GM12878 (cell line): ENCODE results near the gene CTAGE9. TPM values are rescaled to one million over a fixed set of nuclear protein-coding genes. Genes with fewer than 3 reads are reported as not detected.

Experiments used
- ATAC-seq: fragments of 200-7000 bp; cut with Tn5 transposase; 3 replicates; pipeline ENCODE4 v1.9.1; 2020; ENCODE audit warnings: mild to moderate bottlenecking, moderate library complexity
- BruUV-seq: library from RNA; stranded (reverse); fragments of 400-500 nt; replicated peaks from 2 replicates; lab custom pipeline; 2021; lab: Mats Ljungman, UMichigan
- CTCF ChIA-PET: fragments of 300-600 bp; sonication (Branson Sonifier 250); formaldehyde crosslinking; extraction: SDS; loops from one replicate; lab custom pipeline; 2021; ENCODE audit warnings: inconsistent platforms; lab: Yijun Ruan, JAX
- POLR2A ChIA-PET: fragments of 350-600 bp; formaldehyde crosslinking; extraction: SDS; loops from one replicate; lab custom pipeline; 2021; ENCODE audit warnings: inconsistent platforms; lab: Charles Lee
- RAD21 ChIA-PET: fragments of 300-600 bp; sonication (Branson Sonifier 250); formaldehyde crosslinking; loops from one replicate; lab custom pipeline; 2023; ENCODE audit warnings: antibody characterized with exemption; ENCODE audit not compliant: unreplicated experiment; lab: Charles Lee
- SMC1A ChIA-PET: fragments of 300-600 bp; sonication (Branson Sonifier 250); formaldehyde crosslinking; loops from one replicate; lab custom pipeline; 2023; ENCODE audit not compliant: unreplicated experiment, uncharacterized antibody; lab: Charles Lee
- DNase-seq: peaks from one replicate; pipeline ENCODE4 v3.0.0-alpha.2; 2011; ENCODE audit warnings: low read depth, low spot score
- FAIRE-seq: peaks from 3 replicates; lab custom pipeline; 2011; peaks lifted over from hg19 to GRCh38; lab: Jason Lieb, UNC
- H2AFZ ChIP-seq: 2 replicates; pipeline ENCODE4 v1.6.0; 2011; ENCODE audit warnings: low read depth, low read length, control low read depth; ENCODE audit not compliant: control insufficient read depth
- H3K27ac ChIP-seq: 2 replicates; pipeline ENCODE4 v1.5.1; 2011; ENCODE audit warnings: control low read depth; ENCODE audit not compliant: control insufficient read depth, insufficient read depth
- H3K27me3 ChIP-seq, 2 experiments: replicated peaks in 1 of 2; 2 replicates each; pipeline versions ENCODE4 v1.6.0 to v1.6.1; 2011; ENCODE audit warnings: low read length in 1 of 2; ENCODE audit not compliant: control insufficient read depth in 2 of 2, insufficient read depth in 2 of 2
- H3K36me3 ChIP-seq, 2 experiments: 2 replicates each; pipeline ENCODE4 v1.5.1; 2011; ENCODE audit warnings: low read length in 1 of 2; ENCODE audit not compliant: control insufficient read depth in 2 of 2, insufficient read depth in 2 of 2
- H3K4me1 ChIP-seq: 2 replicates; pipeline ENCODE4 v1.6.1; 2011; ENCODE audit warnings: mild to moderate bottlenecking, low read length, moderate library complexity, mixed read lengths; ENCODE audit not compliant: control insufficient read depth, insufficient read depth
- H3K4me2 ChIP-seq: 2 replicates; pipeline ENCODE4 v1.6.0; 2011; ENCODE audit warnings: control low read depth; ENCODE audit not compliant: control insufficient read depth, insufficient read depth
- H3K4me3 ChIP-seq: fragments of 200-600 bp; sonication (generic); 2 replicates; pipeline ENCODE4 v1.5.1; 2016
- H3K79me2 ChIP-seq: 2 replicates; pipeline ENCODE4 v1.6.0; 2011; ENCODE audit warnings: low read length; ENCODE audit not compliant: control insufficient read depth, insufficient read depth
- H3K9ac ChIP-seq: 2 replicates; pipeline ENCODE4 v1.8.0; 2011; ENCODE audit warnings: low read length, control low read depth, mixed read lengths; ENCODE audit not compliant: control insufficient read depth, insufficient read depth
- H3K9me3 ChIP-seq: replicated peaks from 3 replicates; pipeline ENCODE4 v1.5.1; 2011; ENCODE audit warnings: mild to moderate bottlenecking, low read length; ENCODE audit not compliant: control insufficient read depth, insufficient read depth
- H4K20me1 ChIP-seq: 2 replicates; pipeline ENCODE4 v1.6.0; 2011; ENCODE audit not compliant: control insufficient read depth, insufficient read depth
- BACH1 ChIP-seq: fragments of 450-650 bp; IDR thresholded peaks from 2 replicates; pipeline ENCODE4 v1.6.1; 2017; ENCODE audit warnings: mild to moderate bottlenecking, borderline replicate concordance
- CREM ChIP-seq: IDR thresholded peaks from 2 replicates; pipeline ENCODE4 v1.6.1; 2014; ENCODE audit warnings: antibody characterized with exemption, low read depth
- CUX1 ChIP-seq: IDR thresholded peaks from 2 replicates; pipeline ENCODE4 v1.6.1; 2012; ENCODE audit warnings: improper control_type of control experiment, low read depth, low read length; ENCODE audit not compliant: insufficient replicate concordance
- E4F1 ChIP-seq: fragments of 450-650 bp; IDR thresholded peaks from 2 replicates; pipeline ENCODE4 v1.6.1; 2018; ENCODE audit warnings: borderline replicate concordance, mild to moderate bottlenecking; ENCODE audit not compliant: partially characterized antibody
- EED ChIP-seq: sonication (generic); IDR thresholded peaks from 2 replicates; pipeline ENCODE4 v1.6.1; 2016; ENCODE audit warnings: antibody characterized with exemption, low read depth
- JUND ChIP-seq: IDR thresholded peaks from 2 replicates; pipeline ENCODE4 v1.6.1; 2012; ENCODE audit warnings: low read depth, mild to moderate bottlenecking, low read length, improper control_type of control experiment, moderate library complexity
- KLF5 ChIP-seq: fragments of 450-650 bp; IDR thresholded peaks from 2 replicates; pipeline ENCODE4 v1.6.1; 2014; ENCODE audit warnings: mild to moderate bottlenecking; ENCODE audit not compliant: partially characterized antibody
- NR2F1 ChIP-seq: fragments of 450-650 bp; conservative IDR thresholded peaks from 2 replicates; pipeline ENCODE4 v1.6.1; 2017; ENCODE audit warnings: mild to moderate bottlenecking
- NRF1 ChIP-seq: conservative IDR thresholded peaks from 2 replicates; pipeline ENCODE4 v1.6.1; 2011; ENCODE audit warnings: mild to moderate bottlenecking, low read depth, low read length, improper control_type of control experiment
- RB1 ChIP-seq: fragments of 450-650 bp; formaldehyde crosslinking; IDR thresholded peaks from 2 replicates; pipeline ENCODE4 v1.6.1; 2017; ENCODE audit warnings: mild to moderate bottlenecking, borderline replicate concordance
- SRF ChIP-seq, 2 experiments: IDR thresholded peaks; 2 replicates each; pipeline ENCODE4 v1.6.1; 2011; ENCODE audit warnings: low read depth in 2 of 2, low read length in 2 of 2, mild to moderate bottlenecking in 1 of 2, moderate library complexity in 1 of 2
- STAT3 ChIP-seq: IDR thresholded peaks from 2 replicates; pipeline ENCODE4 v1.6.1; 2011; ENCODE audit warnings: low read depth, low read length, improper control_type of control experiment
- ZNF384 ChIP-seq: IDR thresholded peaks from 2 replicates; pipeline ENCODE4 v1.6.1; 2012; ENCODE audit warnings: low read depth, mild to moderate bottlenecking, low read length, improper control_type of control experiment, borderline replicate concordance
- in situ Hi-C: fragments of 300-500 bp; cut with MboI; formaldehyde crosslinking; loops from 9 replicates; pipeline ENCODE4 v1.14.3; 2018; ENCODE audit warnings: mixed read lengths
- intact Hi-C: fragments of 100-400 bp; cut with micrococcal nuclease; formaldehyde crosslinking; loops from one replicate; pipeline ENCODE4 v1.14.2; 2022; ENCODE audit not compliant: unreplicated experiment
- polyA plus RNA-seq, 11 experiments: library from polyadenylated mRNA; depleted of rRNA in 4 of 11; unstranded in 6 of 11; stranded (reverse) in 5 of 11; fragments of >200 nt; fragmentation: Nextera tagmentation in 4 of 11; fragmentation: Illumina TruSeq in 1 of 11; extraction: Ambion mirVana in 4 of 11; extraction: Trizol in 1 of 11; gene quantifications; 1 replicate in 1 of 11; 2 replicates in 10 of 11; pipeline versions ENCODE4 v1.2.1 to v1.2.3, GENCODE V29; 2011 to 2016; ENCODE audit warnings: inconsistent platforms in 2 of 11, missing spikeins in 2 of 11, low read depth in 1 of 11
- total RNA-seq, 4 experiments: library from RNA; depleted of rRNA in 3 of 4; stranded (reverse); fragments of >200 nt in 3 of 4; fragmentation: Illumina TruSeq in 1 of 4; extraction: Trizol in 1 of 4; gene quantifications; 2 replicates each; pipeline versions ENCODE4 v1.2.1 to v1.2.3, GENCODE V29; 2013 to 2021
- TF ChIP-seq, protein P1 (sequence below): IDR thresholded peaks from 2 replicates; pipeline ENCODE4 v1.6.1; 2012; ENCODE audit warnings: low read depth, low read length, improper control_type of control experiment
- TF ChIP-seq, protein P2 (sequence below): IDR thresholded peaks from 2 replicates; pipeline ENCODE4 v1.6.1; 2011; ENCODE audit warnings: low read depth, mild to moderate bottlenecking, low read length, moderate library complexity, borderline replicate concordance; ENCODE audit errors: extremely low read depth

Gene CTAGE9
- total and polyA plus RNA-seq, 10 of the 15 experiments (the other 5 are each of a cell fraction or from before 2014, with no cell fraction given), result 0.06 TPM; not detected in 9

DNA sequence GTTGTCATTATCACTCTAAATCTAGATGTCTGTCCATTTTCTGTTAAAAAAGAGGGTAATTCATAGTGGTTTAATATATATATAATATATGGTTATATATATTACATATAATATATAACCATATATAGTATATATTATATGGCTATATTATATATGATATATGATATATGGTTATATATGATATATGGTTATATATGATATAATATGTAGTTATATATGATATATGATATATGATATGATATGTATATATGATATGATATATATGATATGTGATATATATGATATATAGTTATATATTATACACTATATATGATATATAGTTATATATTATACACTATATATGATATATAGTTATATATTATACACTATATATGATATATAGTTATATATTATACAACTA lies 18.2 kb downstream of the CTAGE9 start:
- no peak overlapping the region for H3K27ac ChIP-seq
- no peak for ATAC-seq
- no TSS peak for BruUV-seq
- H3K4me2 ChIP-seq, result no peak overlapping the region
- no peaks in the 10 kb centered on the region for H3K36me3 ChIP-seq
- intact Hi-C loops, result no loop called here
- H3K9me3 ChIP-seq, result no peaks in the 10 kb centered on the region
- H3K4me1 ChIP-seq, result no peaks in the 10 kb centered on the region
- H4K20me1 ChIP-seq, result no peaks in the 10 kb centered on the region
- in situ Hi-C loops, result loop anchor here (10.0 kb wide), 1 partner anchor 222 kb away; no protein-coding TSS in a partner anchor
- H2AFZ ChIP-seq, result no peak overlapping the region
- H3K4me3 ChIP-seq, result no peak overlapping the region
- ChIA-PET POLR2A (no interaction called here), SMC1A (interaction anchor here (0.5 kb wide), 1 partner anchor 191 kb away, joined by 3 read pairs; no protein-coding TSS in a partner anchor), RAD21 (no interaction called here), CTCF (no interaction called here)
- no peak overlapping the region for H3K9ac ChIP-seq
- DNase-seq, result no peak
- H3K27me3 ChIP-seq, result no peaks in the 10 kb centered on the region; a peak in 1 of 4 replicates
- no peaks in the 10 kb centered on the region for H3K79me2 ChIP-seq
- no peak for FAIRE-seq
- TF ChIP-seq EED (no peak), STAT3 (no peak), NR2F1 (no peak), BACH1 (no peak), JUND (no peak), NRF1 (no peak), CUX1 (no peak), SRF (IDR thresholded peaks at IDR 0.05; ENCODE audit: low read depth in 2 of 2, low read length in 2 of 2) (no peak), ZNF384 (no peak), E4F1 (no peak), CREM (no peak), KLF5 (no peak), RB1 (no peak)
- TF ChIP-seq, protein P1, sequence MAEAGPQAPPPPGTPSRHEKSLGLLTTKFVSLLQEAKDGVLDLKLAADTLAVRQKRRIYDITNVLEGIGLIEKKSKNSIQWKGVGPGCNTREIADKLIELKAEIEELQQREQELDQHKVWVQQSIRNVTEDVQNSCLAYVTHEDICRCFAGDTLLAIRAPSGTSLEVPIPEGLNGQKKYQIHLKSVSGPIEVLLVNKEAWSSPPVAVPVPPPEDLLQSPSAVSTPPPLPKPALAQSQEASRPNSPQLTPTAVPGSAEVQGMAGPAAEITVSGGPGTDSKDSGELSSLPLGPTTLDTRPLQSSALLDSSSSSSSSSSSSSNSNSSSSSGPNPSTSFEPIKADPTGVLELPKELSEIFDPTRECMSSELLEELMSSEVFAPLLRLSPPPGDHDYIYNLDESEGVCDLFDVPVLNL, result no peak
- TF ChIP-seq, protein P2, sequence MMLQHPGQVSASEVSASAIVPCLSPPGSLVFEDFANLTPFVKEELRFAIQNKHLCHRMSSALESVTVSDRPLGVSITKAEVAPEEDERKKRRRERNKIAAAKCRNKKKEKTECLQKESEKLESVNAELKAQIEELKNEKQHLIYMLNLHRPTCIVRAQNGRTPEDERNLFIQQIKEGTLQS, result no peak
